Inflammatory macrophage treated with lipopolysaccharide for 1 hour (primary cell): ENCODE data around the gene TRIM16.
A peak's percentile ranks its signal among the peaks of the same experiment; 100 is the strongest.
"Not testable (repeated sequence)": the region's sequence is repeated elsewhere in the genome, so short reads cannot be mapped to it uniquely, and the experiment has no call there.

Experiments
- DNase-seq, 2 donors: peaks; one replicate each; pipeline ENCODE4 v3.0.0-alpha.2; 2020 to 2022

Gene TRIM16

DNA sequence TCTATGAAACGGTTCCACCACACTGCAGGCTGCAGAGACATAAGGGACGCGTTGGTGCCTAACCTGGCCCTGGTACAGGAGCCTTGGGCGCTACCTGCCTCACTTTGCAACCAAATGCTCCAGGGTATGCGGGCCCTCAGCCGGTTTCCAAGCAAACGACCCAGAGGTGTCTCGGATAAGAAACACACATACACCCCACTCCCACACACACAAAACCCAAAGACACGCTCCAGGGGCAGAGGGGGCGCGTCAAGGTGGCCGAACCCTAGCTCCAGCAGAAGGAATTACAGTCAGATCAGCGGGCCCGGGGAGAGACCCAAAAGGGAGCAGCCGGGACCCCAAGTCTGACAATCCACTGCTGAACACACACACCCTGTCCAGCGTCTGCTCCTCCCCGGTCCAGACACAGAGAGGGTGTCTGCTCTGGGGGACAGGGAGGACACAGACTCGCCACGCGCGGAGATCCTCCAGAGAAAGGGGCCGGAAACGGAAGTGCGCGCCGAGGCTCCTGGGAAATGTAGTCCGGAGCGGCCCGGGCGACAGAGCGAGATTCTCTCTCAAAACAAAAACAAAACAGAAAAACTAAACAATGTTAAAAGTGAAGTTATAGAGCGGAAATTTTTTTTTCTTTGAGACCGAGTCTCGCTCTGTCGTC, at the start of gene TRIM16:
TSS of gene TRIM16 (minus strand) at position 488 of the 655 bp plus-strand sequence. CDS start 32,702 bp downstream, outside the sequence.
- peak; percentile 41 to 81 for DNase-seq

DNA sequence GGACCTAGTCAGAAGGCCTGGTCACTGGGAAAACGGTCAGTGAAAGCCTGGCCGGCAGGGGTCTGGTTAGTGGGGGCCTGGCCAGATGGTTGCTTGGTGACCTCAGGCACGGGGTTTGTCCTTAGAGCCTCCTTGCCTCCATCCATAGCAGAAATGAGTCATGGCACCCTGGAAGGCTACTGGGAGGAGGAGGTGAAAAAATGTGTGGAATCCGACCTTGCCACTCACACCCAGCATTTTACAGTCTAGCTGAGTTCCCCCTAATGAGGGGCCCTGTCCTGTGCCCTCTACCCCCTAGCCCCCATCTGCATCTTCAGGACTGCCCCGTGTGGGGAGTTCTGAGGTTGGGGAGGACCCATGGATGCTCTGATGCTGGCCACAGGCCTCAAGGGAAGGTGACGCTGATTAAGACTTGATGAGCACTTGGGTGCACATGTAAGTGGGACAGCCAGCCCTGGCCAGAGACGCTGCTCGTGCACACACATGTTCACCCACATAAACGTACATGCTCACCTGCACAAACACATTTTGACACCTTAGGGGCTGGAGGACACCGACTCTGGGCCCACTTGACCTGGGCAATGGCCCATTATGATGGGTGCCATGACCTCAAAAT, 49.2 kb upstream of the TRIM16 start:
- not testable (repeated sequence) for DNase-seq

DNA sequence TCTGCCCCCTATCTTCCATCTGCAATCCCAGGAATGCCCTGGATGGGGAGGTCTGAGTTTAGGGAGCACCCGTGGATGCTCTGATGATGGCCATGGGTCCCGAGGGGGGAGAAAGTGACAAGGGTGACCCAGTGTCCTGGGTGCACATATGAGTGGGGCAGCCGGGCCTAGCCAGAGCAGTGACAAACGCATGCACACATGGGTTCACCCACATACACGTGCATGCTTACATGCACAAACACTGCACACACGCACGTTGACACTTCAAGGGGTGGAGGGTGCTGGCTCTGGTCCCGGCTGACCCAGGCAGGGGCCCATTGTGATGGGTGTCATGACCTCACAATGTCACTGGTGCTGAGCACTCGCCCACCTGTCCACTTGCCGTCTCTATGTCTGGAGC, 47.8 kb upstream of the TRIM16 start, which contains the start of gene TBC1D26:
TSS of gene TBC1D26 (plus strand) at position 384 of the 400 bp plus-strand sequence. CDS start 3,066 bp downstream, outside the sequence.
- DNase-seq: not testable (repeated sequence)

DNA sequence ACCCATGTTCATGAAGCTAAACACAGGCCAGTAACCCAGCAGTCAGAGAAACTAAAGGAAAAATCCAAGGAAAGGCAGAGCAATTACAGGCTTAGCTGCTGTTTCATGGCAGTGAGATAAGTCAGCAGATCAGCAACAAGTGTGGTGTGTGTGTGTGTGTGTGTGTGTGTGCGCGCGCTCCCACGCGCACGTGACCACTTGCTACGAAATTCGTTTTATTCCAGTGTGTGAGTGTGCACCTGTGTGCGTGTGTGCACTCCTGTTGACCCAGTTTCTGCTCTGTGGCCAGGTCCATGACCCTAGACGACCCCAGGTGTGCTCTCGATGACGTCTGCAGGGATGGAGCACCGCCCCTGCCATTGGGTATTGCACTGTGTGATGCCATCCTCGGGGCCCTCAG, 46.4 kb upstream of the TRIM16 start:
- DNase-seq: not testable (repeated sequence)

DNA sequence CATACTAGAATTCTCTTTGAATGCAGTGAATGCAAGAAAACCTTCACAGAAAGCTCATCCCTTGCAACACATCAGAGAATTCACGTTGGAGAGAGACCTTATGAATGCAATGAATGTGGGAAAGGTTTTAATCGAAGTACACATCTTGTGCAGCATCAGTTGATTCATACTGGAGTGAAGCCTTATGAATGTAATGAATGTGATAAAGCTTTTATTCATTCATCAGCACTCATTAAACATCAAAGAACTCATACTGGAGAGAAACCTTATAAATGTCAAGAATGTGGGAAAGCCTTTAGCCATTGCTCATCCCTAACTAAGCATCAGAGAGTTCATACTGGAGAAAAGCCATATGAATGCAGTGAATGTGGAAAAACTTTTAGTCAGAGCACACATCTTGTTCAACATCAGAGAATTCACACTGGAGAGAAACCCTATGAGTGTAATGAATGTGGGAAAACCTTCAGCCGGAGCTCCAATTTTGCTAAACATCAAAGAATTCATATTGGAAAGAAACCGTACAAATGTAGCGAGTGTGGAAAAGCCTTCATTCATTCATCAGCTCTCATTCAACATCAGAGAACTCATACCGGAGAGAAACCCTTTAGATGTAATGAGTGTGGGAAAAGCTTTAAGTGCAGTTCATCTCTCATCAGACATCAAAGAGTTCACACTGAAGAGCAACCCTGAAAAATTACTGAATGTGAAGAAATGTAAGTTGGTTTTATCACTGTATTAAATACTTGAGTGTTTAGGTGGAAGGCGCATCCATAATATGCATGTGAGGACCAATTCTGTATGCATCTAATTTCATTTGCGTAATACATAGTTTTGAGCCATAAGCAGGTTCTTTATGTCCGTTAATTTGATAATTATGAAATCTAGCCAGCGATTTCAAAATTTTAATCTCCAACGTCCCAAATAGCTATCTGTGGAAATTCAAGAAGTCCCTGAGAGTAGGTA, 32.8 kb upstream of the TRIM16 start:
- DNase-seq: not testable (repeated sequence)

DNA sequence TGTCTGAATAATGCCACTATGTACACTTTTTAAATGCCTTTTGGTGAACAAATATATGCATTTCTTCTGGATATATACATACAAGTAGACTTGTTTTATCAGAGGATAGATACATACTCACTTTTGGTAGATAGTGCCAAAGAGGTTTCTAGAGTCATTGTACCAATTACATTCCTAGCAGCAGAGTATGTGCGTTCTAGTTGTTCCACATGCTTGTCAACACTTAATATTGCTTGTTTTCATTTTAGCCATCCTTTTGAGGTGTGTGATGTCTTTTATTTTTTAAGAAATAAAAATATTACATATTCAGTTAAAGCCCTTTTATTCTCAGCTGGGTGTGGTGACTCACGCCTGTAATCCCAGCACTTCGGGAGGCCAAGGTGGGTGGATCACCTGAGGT, 24.8 kb upstream of the TRIM16 start:
- DNase-seq: not testable (repeated sequence)

DNA sequence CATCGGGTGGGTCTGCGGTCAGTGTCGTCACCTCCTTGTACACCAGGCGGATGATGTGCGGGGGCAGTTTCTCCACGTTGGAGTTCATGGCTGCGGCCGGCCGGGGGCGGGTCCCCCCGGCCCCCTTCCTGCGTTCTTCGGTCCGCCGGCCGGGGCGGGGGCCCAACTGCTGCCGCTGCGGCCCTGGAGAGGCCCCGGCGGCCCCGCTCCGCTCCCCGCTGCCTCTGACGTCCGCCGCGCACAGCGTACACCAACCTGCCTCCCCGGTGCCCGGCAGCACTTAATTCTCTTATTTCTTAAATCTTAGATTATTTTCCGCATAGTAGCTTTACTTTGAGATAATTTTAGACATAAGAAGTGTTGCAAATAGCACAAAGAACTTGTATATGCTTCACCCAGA, 20.7 kb upstream of the TRIM16 start:
- not testable (repeated sequence) for DNase-seq

DNA sequence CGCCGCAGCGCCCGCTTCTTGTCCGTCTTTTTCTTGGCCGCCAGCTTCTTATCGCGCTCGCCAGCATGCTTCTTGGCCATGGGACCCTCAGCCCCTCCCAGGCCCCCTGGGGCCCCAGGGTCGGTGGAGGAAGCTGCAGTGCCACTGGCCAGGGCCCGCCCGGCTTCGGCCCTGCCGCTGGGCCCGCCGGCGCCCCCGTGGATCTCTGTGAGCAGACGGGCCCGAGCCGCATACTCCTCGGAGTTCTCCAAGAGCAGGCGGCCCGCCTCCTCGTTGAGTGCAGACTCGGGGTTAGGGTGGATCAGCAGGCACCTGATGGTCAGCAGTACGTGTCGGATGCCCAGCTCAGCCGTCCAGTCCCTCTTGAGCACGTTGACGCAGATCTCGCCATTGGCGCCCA, 20.1 kb upstream of the TRIM16 start:
- not testable (repeated sequence) for DNase-seq

DNA sequence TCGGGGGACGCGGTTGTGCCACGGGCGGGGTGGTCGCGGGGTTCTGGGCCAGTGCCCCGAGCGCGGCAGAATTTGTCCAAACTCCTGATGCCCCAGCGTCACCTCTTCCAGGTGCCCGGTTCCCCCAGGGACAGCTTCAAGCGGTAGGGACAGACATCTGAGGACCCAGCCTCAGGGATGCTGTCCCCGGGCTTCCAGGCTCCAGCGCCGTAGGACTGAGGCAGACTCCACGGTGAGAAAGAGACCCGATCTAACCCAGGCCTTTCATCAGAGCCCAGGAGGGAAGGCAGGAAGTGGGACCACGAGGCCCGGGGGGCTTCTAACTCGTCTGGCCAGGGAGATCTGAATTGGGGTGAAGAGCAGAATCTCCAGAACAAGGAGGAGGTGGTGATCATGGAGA, 15.8 kb upstream of the TRIM16 start:
- not testable (repeated sequence) for DNase-seq

DNA sequence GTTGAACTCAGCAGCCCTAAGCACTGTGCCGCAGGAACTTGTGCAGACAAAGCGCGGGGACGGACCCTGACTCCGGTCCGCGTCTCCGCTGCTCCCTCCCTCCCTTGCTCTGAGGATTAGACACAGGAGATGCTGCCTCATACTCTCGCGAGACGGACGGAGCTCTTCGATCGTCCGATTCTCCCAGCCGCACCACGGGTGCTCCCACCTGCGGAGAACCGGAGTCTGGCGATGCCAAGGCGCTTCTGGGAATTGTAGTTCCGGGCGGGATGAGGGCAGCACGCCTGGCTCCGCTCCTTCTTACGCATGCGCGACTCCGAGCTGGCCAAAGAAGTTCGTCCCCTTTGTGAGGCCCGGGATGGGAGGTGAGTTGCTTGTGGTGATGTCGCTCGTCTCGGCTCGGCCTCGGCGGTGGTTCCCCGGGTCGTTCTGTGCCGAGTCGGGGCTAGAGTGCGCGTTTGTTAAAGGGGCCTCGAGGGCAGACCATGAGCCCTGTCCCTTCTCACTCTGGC, 15.4 kb upstream of the TRIM16 start, which contains the start of gene ZNF286A:
TSS of gene ZNF286A (plus strand) at position 340 of the 512 bp plus-strand sequence. CDS start 578 bp downstream, outside the sequence.
- peak; percentile 97 to 98 for DNase-seq

DNA sequence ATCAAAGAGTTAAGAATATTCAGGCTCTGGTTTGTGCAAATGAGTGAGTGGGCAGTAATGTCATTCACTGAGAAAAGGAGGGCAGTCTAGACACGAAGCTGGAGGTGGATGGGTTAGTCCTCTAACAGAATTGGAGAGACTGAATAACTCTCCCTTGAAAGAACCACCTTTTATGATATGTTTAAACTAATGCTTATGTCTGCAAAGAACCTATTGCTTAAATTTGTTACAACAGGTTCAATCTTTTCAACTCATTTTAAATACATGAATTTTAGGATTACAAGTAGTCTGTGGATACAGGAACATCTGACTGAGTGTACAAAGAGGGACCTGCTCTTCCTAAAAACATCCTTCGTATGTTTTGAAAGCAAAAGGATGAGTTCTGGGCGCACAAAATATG, 14.9 kb upstream of the TRIM16 start:
- DNase-seq: not testable (repeated sequence)

DNA sequence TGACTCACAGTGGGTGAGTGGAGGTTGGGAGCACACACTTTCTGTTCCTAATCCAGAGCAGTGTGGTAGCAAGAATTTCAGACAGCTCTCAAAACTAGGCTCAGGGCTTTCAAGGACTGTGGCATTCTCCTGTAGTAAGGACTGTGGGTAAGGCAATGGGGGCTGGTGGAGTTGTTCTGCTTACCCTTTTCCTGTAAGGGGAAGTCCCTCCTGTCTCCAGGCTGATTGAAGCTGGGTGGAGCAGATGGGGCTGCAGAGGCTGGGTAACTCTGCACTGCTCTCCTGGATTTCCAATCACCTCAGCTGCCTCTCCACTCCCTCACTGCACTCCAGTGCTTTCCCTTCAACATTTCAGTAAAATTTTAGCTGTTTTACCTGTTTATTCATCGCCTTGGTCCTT, 3.4 kb upstream of the TRIM16 start:
- DNase-seq: not testable (repeated sequence)

DNA sequence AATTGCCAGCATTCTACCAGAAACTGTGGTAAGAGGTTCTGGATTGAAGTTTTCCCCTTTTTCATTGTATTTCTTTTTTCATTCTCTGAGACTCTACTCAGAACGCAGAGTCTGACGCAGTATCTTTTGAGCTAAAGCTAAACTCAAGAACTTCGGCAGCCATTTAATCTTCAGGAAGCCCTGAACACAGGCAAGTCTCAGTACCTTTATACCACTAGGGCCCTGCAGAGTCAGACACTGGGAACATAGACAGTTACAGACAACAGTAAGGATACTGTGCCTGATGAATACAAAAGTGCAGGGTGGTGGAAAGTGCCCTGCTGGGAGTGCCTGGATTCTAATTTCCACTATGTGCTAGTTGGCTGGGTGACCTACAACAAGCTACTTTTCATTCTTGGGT, 976 bp downstream of the TRIM16 start:
- not testable (repeated sequence) for DNase-seq

DNA sequence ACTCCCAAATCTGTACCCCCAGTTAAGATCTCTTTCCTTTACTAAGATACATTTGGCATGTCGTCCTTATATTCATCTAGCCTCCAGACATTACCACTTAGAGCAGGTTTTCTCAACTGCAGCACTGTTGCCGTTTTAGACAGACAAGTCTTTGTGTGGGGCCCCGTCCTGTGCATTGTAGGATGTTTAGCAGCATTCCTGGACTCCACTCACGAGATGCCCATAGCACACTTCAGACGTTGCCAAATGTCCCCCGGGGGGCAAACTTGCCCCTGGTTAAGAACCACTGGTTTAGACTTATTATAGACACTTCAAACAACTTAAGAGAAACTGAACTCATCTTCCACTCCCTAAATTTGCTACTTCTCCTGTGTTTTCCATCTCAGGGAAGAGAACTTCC, 8.1 kb downstream of the TRIM16 start:
- not testable (repeated sequence) for DNase-seq

DNA sequence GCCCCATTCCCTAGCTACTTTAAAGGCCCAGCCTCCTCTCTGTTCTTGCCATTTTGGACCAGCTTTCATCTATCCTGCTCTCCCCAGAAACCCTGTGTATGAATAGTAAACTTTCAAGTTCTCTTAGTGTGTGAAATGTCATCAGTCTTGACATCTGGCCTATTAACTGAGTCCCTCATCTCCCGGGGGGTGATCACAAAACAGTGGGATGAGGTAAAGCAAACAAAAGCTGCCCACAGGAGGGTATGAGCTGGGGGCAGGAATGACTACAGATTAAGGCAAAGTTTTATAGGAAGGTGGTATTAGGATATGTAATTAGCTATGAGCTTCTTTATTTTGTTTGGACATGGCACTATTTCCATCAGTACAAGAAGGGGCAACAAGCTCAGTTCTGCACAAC, 9.5 kb downstream of the TRIM16 start:
- not testable (repeated sequence) for DNase-seq

DNA sequence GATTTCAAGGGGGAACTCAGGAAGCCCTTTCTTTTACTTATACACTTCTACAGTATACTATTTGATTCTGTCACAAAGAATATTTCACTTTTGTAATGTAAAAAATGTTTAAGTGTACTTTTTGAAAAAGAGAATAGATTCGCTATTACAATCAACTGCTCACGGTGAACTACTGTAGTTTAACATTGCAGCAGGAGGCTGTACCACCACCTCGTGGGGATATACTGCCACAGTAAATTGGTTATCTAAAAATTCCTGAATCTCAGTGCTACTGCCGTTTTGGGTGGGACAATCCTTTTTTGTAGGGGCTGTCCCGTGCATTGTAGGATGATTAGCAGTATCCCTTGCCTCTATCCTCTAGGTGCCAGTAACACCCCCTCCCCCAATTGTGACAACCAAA, 14.6 kb downstream of the TRIM16 start:
- DNase-seq: not testable (repeated sequence)

DNA sequence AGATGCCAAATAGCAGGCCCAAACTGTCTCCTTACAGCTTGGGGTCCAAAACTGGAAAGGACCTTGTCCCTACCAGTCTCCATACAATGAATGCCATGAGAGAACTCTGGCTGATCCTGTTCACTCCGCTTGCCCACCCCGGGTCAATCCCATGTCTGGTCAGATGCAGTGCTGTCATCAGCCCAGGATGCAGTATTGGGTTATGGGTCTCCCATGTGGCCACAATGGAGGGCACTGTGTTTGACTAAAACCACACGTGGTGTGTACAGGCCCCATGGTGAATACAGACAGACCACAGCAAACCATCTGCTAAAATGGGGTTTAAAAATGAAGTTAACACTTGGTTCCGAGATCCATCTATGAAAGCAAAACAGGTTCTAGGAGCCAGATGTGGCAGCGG, 20.4 kb downstream of the TRIM16 start:
- no peak for DNase-seq

DNA sequence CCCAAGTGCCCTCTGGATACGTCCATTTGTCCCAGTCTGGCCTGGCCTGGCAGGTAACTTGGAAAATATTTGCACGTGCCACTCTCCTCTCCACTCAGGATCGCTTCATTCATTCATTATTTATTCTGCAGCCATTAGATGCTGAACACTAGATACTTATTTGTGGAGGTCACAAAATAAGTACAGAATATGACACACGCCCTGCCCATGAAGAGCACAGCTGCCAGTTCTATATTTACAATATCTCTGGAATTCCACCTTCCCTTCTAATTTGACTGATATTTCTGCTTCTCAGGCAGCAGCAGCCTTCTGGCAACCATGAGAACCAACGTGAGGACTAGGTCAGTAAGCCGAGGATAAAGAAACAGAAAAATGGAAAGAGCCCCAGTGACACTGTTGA, 20.9 kb downstream of the TRIM16 start:
- no peak for DNase-seq

DNA sequence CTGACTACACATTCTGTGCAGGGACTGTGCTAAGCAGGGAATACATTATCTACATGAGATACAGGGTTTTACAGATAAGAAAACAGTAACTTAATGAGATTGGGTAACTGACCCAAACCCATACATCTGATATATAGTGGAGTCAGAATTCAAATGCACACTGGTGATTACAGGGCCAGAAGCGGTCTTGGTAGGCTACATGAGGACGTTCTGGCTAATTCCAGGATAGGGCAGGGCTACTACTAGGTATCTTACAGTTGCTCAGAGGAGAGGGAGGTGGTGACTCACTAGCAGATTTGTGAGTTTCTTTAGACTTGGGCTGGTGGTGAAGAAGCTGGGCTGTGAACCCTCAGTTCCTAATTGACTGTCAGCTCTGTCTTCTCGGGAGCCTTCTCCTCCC, 21.4 kb downstream of the TRIM16 start:
- DNase-seq: no peak

DNA sequence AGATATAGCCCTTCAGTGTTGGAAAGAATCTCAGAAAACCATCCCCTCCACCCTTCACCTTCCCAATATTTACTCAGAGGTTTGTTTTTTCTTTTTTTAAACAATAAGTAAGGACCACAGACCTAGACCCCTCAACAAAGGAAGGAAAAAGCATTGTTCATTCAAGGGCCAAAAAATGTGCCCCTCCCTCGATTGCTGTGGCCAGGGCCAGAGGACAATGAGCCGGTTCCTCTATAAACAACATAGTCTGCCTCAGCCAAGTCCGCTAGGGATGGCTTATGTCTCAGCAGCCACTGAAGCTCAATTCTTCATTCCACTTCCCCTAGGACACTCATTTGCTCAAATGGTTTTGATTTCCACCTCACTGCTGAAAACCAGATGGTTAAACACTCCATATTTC, 24.0 kb downstream of the TRIM16 start:
- no peak for DNase-seq

DNA sequence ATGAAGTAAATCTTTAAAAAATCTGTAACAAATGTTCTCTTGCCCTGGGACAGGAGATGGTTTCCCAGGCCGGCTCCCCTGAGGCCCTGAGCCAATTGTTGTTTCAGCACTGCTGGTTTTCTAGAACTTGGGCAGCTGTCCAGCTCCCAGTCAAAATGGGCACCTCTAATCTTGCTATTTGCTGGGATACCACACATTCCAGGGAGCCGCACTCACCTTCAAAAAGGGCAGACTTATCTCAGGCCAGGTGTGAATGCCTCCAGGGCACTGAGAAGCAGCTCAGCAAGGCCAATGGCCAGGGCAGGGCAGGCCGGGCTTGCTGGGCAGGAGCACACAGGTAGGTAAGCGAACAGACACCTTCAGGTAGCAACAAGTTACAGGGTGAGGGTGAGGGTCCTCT, 24.4 kb downstream of the TRIM16 start:
- no peak for DNase-seq

DNA sequence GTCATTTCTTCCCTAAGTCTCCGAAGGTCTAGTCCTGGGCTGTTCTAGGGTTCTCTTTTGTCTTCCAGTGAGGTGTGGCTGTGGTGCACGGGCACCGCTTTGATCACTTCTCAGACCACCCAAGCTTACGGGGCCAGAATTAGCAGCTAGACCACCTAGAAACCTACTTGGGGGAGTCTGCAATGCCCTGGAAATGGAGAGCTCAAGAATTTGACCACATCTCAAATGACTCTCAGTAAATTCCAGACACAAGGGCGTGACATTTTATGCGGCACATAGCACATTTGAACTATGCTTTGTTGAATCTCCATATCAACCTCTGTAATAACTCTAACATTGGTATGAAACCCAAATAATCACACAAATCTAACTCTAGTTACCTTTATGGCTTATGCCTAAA, 24.9 kb downstream of the TRIM16 start:
- no peak for DNase-seq

DNA sequence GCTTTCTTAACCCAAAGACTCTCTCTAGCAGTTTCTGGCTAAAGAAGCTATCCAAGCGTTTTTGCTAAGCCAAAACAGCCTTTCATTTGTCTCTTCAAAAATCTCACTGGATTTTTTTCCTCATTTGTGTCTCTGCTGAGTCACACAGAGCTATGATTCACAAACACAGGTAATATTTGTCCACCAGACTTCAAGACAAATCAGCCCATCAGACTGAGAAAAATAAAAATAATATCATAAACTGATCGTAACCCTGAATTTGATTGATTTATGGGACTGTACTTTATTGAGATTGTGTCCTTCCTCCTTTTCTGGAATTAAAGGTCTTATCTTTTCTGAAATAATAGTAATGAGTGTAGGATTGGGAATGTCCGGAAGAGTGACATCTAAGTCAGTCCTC, 25.8 kb downstream of the TRIM16 start:
- no peak for DNase-seq
